Liver (tissue), 9 donors: ENCODE results near the gene DNAAF5. TPM values are rescaled to one million over a fixed set of nuclear protein-coding genes. Genes with fewer than 3 reads are reported as not detected.

Experiments
- DNase-seq: peaks from one replicate; pipeline ENCODE4 v3.0.0-alpha.2; 2017; ENCODE audit warnings: low spot score
- H3K27ac ChIP-seq, 2 donors: one replicate each; pipeline ENCODE4 v1.7.0; 2013; ENCODE audit warnings: inconsistent platforms in 2 of 2, low read length in 2 of 2, control low read depth in 1 of 2, low read depth in 1 of 2, mild to moderate bottlenecking in 1 of 2
- H3K27me3 ChIP-seq, 4 donors: one replicate each; pipeline versions ENCODE4 v1.6.1 to v1.7.0; 2013; ENCODE audit warnings: low read length in 3 of 4, inconsistent platforms in 1 of 4, mild to moderate bottlenecking in 1 of 4, moderate library complexity in 1 of 4; ENCODE audit not compliant: control insufficient read depth in 4 of 4, insufficient read depth in 4 of 4
- H3K36me3 ChIP-seq, 4 donors: one replicate each; pipeline versions ENCODE4 v1.6.1 to v1.7.0; 2013; ENCODE audit warnings: low read length in 3 of 4, mild to moderate bottlenecking in 3 of 4, low read depth in 1 of 4, moderate library complexity in 1 of 4; ENCODE audit not compliant: control insufficient read depth in 4 of 4, insufficient read depth in 3 of 4
- H3K4me1 ChIP-seq, 4 donors: one replicate each; pipeline versions ENCODE4 v1.6.1 to v1.7.0; 2013; ENCODE audit warnings: low read length in 3 of 4, mild to moderate bottlenecking in 3 of 4, moderate library complexity in 1 of 4; ENCODE audit not compliant: control insufficient read depth in 4 of 4, insufficient read depth in 4 of 4
- H3K4me3 ChIP-seq, 3 donors: one replicate each; pipeline versions ENCODE4 v1.6.1 to v1.7.0; 2013; ENCODE audit warnings: low read length in 3 of 3, control low read depth in 1 of 3, low read depth in 1 of 3, mild to moderate bottlenecking in 1 of 3
- H3K9ac ChIP-seq, 2 donors: one replicate each; pipeline ENCODE4 v1.7.0; 2013; ENCODE audit warnings: low read length in 2 of 2, mild to moderate bottlenecking in 2 of 2, moderate library complexity in 2 of 2, control low read depth in 1 of 2, low read depth in 1 of 2
- H3K9me3 ChIP-seq, 4 donors: one replicate each; pipeline versions ENCODE4 v1.6.1 to v1.7.0; 2013; ENCODE audit warnings: low read length in 3 of 4; ENCODE audit not compliant: control insufficient read depth in 4 of 4
- CTCF ChIP-seq: fragments of 150-350 bp; IDR thresholded peaks from 2 replicates; pipeline ENCODE4 v1.5.1; 2017; ENCODE audit warnings: improper control_type of control experiment, low read depth, low read length; ENCODE audit not compliant: missing input control
- EGR1 ChIP-seq, 2 donors: IDR thresholded peaks; 2 replicates each; pipeline ENCODE4 v1.6.1; 2016 to 2018; ENCODE audit warnings: antibody characterized with exemption in 2 of 2, low read depth in 2 of 2
- GABPA ChIP-seq, 2 donors: IDR thresholded peaks in 1 of 2; conservative IDR thresholded peaks in 1 of 2; 2 replicates each; pipeline ENCODE4 v1.6.1; 2016; ENCODE audit warnings: antibody characterized with exemption in 2 of 2, mild to moderate bottlenecking in 1 of 2, moderate library complexity in 1 of 2
- JUND ChIP-seq, 2 donors: IDR thresholded peaks; 2 replicates each; pipeline ENCODE4 v1.6.1; 2016; ENCODE audit warnings: antibody characterized with exemption in 2 of 2
- NR2F2 ChIP-seq: IDR thresholded peaks from 2 replicates; pipeline ENCODE4 v1.6.1; 2016; ENCODE audit warnings: antibody characterized with exemption
- REST ChIP-seq: IDR thresholded peaks from 2 replicates; pipeline ENCODE4 v1.6.1; 2016; ENCODE audit warnings: antibody characterized with exemption, mild to moderate bottlenecking
- SP1 ChIP-seq: IDR thresholded peaks from 2 replicates; pipeline ENCODE4 v1.6.1; 2018; ENCODE audit warnings: antibody characterized with exemption, mild to moderate bottlenecking
- TAF1 ChIP-seq: conservative IDR thresholded peaks from 2 replicates; pipeline ENCODE4 v1.6.1; 2016; ENCODE audit warnings: antibody characterized with exemption, mild to moderate bottlenecking
- WGBS: extraction: QIAGEN DNeasy Blood & Tissue Kit; methylation state at CpG from one replicate; pipeline ENCODE4 v1.1.7; 2013; 5-methylcytosine and 5-hydroxymethylcytosine counted together
- polyA plus RNA-seq, 2 donors: library from polyadenylated mRNA; stranded (reverse) in 1 of 2; unstranded in 1 of 2; fragments of 200-250 nt in 1 of 2; fragments of >200 nt in 1 of 2; fragmentation: Nextera tagmentation in 1 of 2; extraction: Ambion mirVana in 1 of 2; gene quantifications; one replicate each; pipeline versions ENCODE4 v1.2.1 to v1.2.3, GENCODE V29; 2013 to 2015
- total RNA-seq, 2 donors: library from RNA; depleted of rRNA; stranded (reverse); fragments of >200 nt; gene quantifications; one replicate each; pipeline ENCODE4 v1.2.3, GENCODE V29; 2014
- donor health status: healthy.
- donor health status: healthy.
- donor health status: healthy.
- donor health status: healthy.
- donor health status: healthy.

DNAAF5 gene
- total and polyA plus RNA-seq, 4 donors = 3.1 to 11.1 (median 9.5) TPM

- DNase-seq = no peak
- WGBS = 87% methylated on average over 29 of the region's 29 CpGs
Measured at GRCh38 chr7:696812-697551, 29.5 kb upstream of the DNAAF5 start.

DNA sequence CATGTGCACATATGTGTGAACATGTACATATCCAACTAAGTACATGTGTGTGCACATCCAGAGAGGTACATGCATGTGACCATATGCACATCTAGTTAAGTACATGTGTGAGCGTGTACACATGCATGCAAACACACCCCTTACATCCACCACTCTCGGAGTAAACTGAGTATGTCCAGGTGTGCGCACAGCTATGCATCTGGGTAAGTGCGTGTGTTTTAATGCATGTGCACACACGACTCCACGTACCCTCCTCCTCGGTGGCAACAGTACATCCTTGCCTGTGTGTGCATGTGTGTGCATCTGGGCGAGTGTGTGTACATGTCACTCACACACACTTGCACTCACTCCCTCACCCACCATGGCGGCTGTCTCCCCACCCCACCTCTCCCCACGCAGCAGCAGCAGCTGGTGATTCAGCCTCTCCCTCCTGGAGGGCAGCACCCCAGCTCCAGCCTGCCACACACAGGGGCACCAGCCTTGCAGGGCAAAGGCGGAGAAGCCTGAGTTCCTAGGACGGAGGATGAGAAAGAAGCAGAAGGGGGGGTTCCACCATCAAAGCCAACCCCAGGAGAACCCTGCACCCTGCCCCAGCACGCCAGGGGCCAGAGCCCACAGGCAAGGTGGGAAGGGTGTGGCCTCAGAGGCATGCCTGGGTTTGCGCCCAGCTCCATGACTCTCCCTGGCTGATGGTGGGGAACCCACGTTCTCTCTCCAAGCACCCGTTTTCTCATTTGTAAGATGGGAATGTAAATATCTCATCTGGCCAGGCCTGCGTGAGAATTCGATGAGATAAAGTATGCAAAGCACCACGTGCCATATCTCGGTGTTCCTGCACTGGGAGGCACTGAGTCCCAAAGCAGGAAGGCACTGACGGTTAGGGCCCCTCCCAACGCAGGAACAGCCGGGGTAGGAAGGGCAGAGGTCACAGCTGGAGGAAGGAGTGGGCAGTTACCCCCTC lies 27.7 kb upstream of the DNAAF5 start:
- WGBS = 83% methylated on average over 23 of the region's 23 CpGs
- Histone ChIP-seq H3K27me3 (no peaks in the 10 kb centered on the region), H3K9me3 (peaks cover 0 to 2% (median 0%) of the 10 kb centered on the region in 4 donors), H3K4me3 (no peak overlapping the region), H3K4me1 (peaks cover 0 to 3% (median 0%) of the 10 kb centered on the region in 4 donors), H3K9ac (no peak overlapping the region), H3K27ac (no peak overlapping the region), H3K36me3 (no peaks in the 10 kb centered on the region)
- DNase-seq = no peak
- peak; percentile 96 for TF ChIP-seq NR2F2
- no peak for TF ChIP-seq TAF1

More at GRCh38 chr7:696812-697551, 29.5 kb upstream of the DNAAF5 start:
- Histone ChIP-seq H3K9ac (no peak overlapping the region), H3K27me3 (no peaks in the 10 kb centered on the region), H3K36me3 (no peaks in the 10 kb centered on the region), H3K9me3 (no peaks in the 10 kb centered on the region), H3K27ac (no peak overlapping the region), H3K4me1 (peaks cover 0 to 3% (median 0%) of the 10 kb centered on the region in 4 donors), H3K4me3 (no peak overlapping the region)
- no peak for TF ChIP-seq CTCF
- TF ChIP-seq GABPA (IDR thresholded peaks at IDR 0.05 in 1 of 2, conservative IDR thresholded peaks at IDR 0.05 in 1 of 2) = no peak
- no peak for TF ChIP-seq EGR1 (IDR thresholded peaks at IDR 0.05; ENCODE audit: low read depth in 2 of 2)
- peak; percentile 87 for TF ChIP-seq NR2F2
- no peak for TF ChIP-seq SP1
- no peak for TF ChIP-seq REST
- TF ChIP-seq JUND (IDR thresholded peaks at IDR 0.05) = no peak
